GM23338 (cell line): Measurements from ENCODE around the gene TNS3.

Experiments used
- CREB1 ChIP-seq: fragments of 250-450 bp; sonication (Bioruptor Pico); IDR thresholded peaks from 2 replicates; pipeline ENCODE4 v1.5.0; 2020; ENCODE audit warnings: low read depth, mild to moderate bottlenecking, moderate library complexity
- EZH2 ChIP-seq: fragments of 200-600 bp; sonication (generic); IDR thresholded peaks from one replicate; pipeline ENCODE4 v1.8.0; 2017; ENCODE audit warnings: antibody characterized with exemption, mild to moderate bottlenecking, low read depth; ENCODE audit not compliant: unreplicated experiment
- EZH2phosphoT487 ChIP-seq: fragments of 200-600 bp; sonication (generic); IDR thresholded peaks from one replicate; pipeline ENCODE4 v1.8.1; 2018; ENCODE audit warnings: antibody characterized with exemption; ENCODE audit not compliant: unreplicated experiment
- JUNB ChIP-seq: IDR thresholded peaks from one replicate; pipeline ENCODE4 v1.6.1; 2016; ENCODE audit warnings: antibody characterized with exemption; ENCODE audit not compliant: unreplicated experiment
- POLR2AphosphoS5 ChIP-seq: IDR thresholded peaks from 2 replicates; pipeline ENCODE4 v1.6.1; 2016; ENCODE audit warnings: antibody characterized with exemption, low read depth
- REST ChIP-seq: IDR thresholded peaks from one replicate; pipeline ENCODE4 v1.6.1; 2018; ENCODE audit warnings: antibody characterized with exemption; ENCODE audit not compliant: unreplicated experiment
- TF ChIP-seq, protein P1 (sequence below), 2 experiments: fragments of 200-600 bp in 1 of 2; sonication (generic) in 1 of 2; conservative IDR thresholded peaks; 2 replicates each; pipeline versions ENCODE4 v1.5.1 to v1.6.1; 2016 to 2017; ENCODE audit warnings: antibody characterized with exemption in 2 of 2, low read depth in 2 of 2, mild to moderate bottlenecking in 2 of 2, moderate library complexity in 1 of 2
- TF ChIP-seq, protein P2 (sequence below): fragments of 250-450 bp; sonication (Bioruptor Pico); IDR thresholded peaks from 2 replicates; pipeline ENCODE4 v1.5.0; 2020; ENCODE audit warnings: mild to moderate bottlenecking, moderate library complexity

DNA sequence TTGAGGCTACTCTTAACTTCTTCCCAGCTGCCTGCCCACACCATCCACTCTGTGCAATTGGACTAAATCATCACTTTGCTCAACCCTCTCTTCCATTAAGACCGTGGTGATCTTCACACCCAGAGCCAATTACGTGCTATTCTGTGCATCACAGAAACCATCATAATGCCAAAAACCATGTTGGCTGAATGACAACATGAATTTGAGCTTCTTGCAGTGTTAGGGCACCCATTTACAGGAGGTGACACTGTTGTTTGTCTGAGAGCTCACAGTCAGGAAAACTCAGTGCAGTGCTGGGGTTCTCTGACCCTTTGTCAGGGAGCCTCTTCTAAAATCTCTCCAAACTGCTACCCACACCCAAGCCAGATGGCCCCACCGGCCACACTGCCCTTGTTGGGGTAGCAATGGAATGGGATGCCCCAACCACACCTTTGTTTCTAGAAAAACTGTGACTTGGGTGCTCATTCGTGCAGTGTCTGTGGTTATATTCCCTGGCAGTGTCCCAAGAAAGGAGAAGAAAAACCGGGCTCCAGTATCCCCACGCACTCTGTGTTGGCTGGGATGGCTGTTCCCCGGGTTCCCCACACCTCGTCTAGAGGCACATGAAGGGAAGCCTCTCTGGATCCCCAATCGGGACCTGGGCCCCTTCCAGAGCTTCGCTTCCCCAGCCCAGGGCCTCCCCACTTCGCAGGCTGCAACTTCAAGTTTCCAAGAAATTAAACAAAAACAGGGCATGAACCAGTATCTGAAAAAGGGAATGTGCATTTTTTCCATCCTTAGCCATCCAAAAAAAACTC is 2.0 kb upstream of the TNS3 start:
- TF ChIP-seq, protein P1, sequence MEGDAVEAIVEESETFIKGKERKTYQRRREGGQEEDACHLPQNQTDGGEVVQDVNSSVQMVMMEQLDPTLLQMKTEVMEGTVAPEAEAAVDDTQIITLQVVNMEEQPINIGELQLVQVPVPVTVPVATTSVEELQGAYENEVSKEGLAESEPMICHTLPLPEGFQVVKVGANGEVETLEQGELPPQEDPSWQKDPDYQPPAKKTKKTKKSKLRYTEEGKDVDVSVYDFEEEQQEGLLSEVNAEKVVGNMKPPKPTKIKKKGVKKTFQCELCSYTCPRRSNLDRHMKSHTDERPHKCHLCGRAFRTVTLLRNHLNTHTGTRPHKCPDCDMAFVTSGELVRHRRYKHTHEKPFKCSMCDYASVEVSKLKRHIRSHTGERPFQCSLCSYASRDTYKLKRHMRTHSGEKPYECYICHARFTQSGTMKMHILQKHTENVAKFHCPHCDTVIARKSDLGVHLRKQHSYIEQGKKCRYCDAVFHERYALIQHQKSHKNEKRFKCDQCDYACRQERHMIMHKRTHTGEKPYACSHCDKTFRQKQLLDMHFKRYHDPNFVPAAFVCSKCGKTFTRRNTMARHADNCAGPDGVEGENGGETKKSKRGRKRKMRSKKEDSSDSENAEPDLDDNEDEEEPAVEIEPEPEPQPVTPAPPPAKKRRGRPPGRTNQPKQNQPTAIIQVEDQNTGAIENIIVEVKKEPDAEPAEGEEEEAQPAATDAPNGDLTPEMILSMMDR (conservative IDR thresholded peaks at IDR 0.05; ENCODE audit: low read depth in 2 of 2) = no peak
- no peak for TF ChIP-seq JUNB
- no peak for TF ChIP-seq EZH2
- no peak for TF ChIP-seq CREB1 (CRISPR knock-in tag)
- TF ChIP-seq EZH2phosphoT487 = no peak
- no peak for TF ChIP-seq POLR2AphosphoS5
- TF ChIP-seq, protein P2, sequence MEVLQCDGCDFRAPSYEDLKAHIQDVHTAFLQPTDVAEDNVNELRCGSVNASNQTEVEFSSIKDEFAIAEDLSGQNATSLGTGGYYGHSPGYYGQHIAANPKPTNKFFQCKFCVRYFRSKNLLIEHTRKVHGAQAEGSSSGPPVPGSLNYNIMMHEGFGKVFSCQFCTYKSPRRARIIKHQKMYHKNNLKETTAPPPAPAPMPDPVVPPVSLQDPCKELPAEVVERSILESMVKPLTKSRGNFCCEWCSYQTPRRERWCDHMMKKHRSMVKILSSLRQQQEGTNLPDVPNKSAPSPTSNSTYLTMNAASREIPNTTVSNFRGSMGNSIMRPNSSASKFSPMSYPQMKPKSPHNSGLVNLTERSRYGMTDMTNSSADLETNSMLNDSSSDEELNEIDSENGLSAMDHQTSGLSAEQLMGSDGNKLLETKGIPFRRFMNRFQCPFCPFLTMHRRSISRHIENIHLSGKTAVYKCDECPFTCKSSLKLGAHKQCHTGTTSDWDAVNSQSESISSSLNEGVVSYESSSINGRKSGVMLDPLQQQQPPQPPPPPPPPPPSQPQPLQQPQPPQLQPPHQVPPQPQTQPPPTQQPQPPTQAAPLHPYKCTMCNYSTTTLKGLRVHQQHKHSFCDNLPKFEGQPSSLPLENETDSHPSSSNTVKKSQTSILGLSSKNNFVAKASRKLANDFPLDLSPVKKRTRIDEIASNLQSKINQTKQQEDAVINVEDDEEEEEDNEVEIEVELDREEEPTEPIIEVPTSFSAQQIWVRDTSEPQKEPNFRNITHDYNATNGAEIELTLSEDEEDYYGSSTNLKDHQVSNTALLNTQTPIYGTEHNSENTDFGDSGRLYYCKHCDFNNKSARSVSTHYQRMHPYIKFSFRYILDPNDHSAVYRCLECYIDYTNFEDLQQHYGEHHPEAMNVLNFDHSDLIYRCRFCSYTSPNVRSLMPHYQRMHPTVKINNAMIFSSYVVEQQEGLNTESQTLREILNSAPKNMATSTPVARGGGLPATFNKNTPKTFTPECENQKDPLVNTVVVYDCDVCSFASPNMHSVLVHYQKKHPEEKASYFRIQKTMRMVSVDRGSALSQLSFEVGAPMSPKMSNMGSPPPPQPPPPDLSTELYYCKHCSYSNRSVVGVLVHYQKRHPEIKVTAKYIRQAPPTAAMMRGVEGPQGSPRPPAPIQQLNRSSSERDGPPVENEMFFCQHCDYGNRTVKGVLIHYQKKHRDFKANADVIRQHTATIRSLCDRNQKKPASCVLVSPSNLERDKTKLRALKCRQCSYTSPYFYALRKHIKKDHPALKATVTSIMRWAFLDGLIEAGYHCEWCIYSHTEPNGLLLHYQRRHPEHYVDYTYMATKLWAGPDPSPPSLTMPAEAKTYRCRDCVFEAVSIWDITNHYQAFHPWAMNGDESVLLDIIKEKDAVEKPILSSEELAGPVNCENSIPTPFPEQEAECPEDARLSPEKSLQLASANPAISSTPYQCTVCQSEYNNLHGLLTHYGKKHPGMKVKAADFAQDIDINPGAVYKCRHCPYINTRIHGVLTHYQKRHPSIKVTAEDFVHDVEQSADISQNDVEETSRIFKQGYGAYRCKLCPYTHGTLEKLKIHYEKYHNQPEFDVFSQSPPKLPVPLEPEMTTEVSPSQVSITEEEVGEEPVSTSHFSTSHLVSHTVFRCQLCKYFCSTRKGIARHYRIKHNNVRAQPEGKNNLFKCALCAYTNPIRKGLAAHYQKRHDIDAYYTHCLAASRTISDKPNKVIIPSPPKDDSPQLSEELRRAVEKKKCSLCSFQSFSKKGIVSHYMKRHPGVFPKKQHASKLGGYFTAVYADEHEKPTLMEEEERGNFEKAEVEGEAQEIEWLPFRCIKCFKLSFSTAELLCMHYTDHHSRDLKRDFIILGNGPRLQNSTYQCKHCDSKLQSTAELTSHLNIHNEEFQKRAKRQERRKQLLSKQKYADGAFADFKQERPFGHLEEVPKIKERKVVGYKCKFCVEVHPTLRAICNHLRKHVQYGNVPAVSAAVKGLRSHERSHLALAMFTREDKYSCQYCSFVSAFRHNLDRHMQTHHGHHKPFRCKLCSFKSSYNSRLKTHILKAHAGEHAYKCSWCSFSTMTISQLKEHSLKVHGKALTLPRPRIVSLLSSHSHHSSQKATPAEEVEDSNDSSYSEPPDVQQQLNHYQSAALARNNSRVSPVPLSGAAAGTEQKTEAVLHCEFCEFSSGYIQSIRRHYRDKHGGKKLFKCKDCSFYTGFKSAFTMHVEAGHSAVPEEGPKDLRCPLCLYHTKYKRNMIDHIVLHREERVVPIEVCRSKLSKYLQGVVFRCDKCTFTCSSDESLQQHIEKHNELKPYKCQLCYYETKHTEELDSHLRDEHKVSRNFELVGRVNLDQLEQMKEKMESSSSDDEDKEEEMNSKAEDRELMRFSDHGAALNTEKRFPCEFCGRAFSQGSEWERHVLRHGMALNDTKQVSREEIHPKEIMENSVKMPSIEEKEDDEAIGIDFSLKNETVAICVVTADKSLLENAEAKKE = no peak
- no peak for TF ChIP-seq REST
